Bronchial epithelial cell (primary cell): Measurements from ENCODE around the gene EPM2AIP1. TPM values are rescaled to one million over a fixed set of nuclear protein-coding genes. Genes with fewer than 3 reads are reported as not detected.
"Not testable (repeated sequence)": the region's sequence is repeated elsewhere in the genome, so short reads cannot be mapped to it uniquely, and the experiment has no call there.

Experiments
- DNase-seq: peaks from one replicate; pipeline ENCODE4 v3.0.0-alpha.2; 2010; ENCODE audit warnings: low read depth
- FAIRE-seq: peaks from 2 replicates; lab custom pipeline; 2011; peaks lifted over from hg19 to GRCh38; lab: Jason Lieb, UNC
- H3K27me3 ChIP-seq: 2 replicates; pipeline ENCODE4 v1.5.1; 2011; ENCODE audit warnings: low read length; ENCODE audit not compliant: control insufficient read depth, insufficient read depth
- H3K36me3 ChIP-seq: 2 replicates; pipeline ENCODE4 v1.5.1; 2011; ENCODE audit warnings: low read length; ENCODE audit not compliant: control insufficient read depth, insufficient read depth
- H3K4me3 ChIP-seq: 2 replicates; pipeline ENCODE4 v1.5.1; 2011; ENCODE audit warnings: mild to moderate bottlenecking, low read depth, low read length, control low read depth
- total RNA-seq: library from RNA; depleted of rRNA; stranded (reverse); fragments of >200 nt; gene quantifications from 2 replicates; pipeline ENCODE4 v1.2.1, GENCODE V29; 2014
- TF ChIP-seq, protein P1 (sequence below): IDR thresholded peaks from 2 replicates; pipeline ENCODE4 v1.5.1; 2011; ENCODE audit warnings: mild to moderate bottlenecking, moderate library complexity, low read length, control low read depth, inconsistent platforms; ENCODE audit not compliant: insufficient read depth, severe bottlenecking

The EPM2AIP1 gene
- total RNA-seq, 1 donor from 2014 or later, result 6.1 TPM

DNA sequence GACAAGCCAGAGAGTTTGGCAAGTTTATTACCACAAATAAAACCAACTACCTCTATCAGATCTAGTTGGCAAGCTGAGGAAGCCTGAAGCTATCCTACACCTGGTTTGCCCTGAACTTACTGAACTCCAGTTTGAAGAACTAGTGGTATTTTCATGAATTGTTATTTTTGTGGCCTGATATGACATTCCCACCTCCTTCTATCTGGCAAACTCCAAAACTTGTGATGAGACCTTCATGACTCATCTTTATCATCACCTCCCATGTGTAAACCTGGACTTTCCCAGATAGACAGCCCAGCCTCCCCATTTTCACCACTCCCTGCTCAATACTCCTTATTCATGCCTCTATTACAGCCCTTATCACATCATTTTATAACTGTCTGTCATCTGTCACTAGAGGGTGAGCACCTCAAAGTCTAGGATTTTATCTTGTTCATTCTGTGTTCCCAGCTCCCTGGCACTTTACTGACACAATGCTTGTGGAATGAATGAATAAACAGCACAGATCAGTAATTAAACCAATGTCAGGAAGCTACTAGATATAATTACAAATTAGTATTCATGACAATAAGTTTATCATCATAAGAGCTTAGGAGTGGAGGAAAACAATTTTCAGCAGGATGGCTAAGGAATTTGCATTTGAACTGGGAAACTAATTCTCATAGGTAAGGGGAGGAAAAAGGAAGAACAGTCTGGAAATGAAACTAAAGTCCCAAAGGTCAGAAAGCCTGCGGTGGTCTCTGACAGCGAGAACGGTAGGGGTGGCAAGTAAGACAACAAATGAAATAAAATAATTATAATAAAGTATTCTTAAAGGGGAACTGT lies 34.9 kb downstream of the EPM2AIP1 start:
- Histone ChIP-seq H3K4me3 (no peak overlapping the region), H3K27me3 (no peaks in the 10 kb centered on the region), H3K36me3 (no peaks in the 10 kb centered on the region)
- peak; percentile 86 for DNase-seq
- TF ChIP-seq, protein P1, sequence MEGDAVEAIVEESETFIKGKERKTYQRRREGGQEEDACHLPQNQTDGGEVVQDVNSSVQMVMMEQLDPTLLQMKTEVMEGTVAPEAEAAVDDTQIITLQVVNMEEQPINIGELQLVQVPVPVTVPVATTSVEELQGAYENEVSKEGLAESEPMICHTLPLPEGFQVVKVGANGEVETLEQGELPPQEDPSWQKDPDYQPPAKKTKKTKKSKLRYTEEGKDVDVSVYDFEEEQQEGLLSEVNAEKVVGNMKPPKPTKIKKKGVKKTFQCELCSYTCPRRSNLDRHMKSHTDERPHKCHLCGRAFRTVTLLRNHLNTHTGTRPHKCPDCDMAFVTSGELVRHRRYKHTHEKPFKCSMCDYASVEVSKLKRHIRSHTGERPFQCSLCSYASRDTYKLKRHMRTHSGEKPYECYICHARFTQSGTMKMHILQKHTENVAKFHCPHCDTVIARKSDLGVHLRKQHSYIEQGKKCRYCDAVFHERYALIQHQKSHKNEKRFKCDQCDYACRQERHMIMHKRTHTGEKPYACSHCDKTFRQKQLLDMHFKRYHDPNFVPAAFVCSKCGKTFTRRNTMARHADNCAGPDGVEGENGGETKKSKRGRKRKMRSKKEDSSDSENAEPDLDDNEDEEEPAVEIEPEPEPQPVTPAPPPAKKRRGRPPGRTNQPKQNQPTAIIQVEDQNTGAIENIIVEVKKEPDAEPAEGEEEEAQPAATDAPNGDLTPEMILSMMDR, result no peak
- no peak for FAIRE-seq

DNA sequence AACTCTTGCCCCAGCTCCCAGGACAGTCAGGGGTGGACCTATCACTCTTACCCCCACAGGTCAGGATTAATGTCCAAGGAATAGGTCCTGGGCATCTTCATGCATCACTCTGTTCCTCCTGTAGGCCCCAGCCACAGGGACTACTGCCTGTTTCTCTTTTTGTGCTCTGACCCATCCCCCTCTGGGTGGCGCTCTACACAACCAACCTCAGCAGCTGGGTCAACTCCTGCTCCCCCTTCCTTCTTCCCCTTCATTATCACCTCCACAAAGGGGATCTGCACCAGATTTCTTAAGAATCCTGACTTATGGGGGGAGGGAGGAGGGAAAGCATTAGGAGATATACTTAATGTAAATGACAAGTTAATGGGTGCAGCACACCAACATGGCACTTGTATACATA lies 35.9 kb downstream of the EPM2AIP1 start:
- Histone ChIP-seq H3K27me3 (no peaks in the 10 kb centered on the region), H3K4me3 (no peak overlapping the region), H3K36me3 (no peaks in the 10 kb centered on the region)
- no peak for FAIRE-seq
- no peak for DNase-seq
- TF ChIP-seq, protein P1, result peak; percentile 7

DNA sequence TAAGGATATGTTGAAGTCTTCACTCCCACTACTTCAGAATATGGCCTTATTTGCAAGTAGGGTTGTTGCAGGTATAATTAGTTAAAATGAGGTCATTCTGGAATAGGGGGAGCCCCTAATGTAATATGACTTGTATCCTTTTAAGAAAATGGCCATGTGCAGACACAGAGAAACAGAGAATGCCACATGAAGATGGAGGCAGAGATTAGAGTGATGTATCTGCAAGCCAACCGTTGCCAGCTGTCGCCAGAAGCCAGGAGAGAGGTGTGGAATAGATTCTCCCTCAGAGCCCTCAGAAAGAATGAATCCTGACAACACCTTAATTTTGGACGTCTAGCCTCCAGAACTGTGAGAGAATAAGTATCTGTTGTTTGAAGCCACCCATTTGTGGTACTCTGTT lies 36.8 kb downstream of the EPM2AIP1 start:
- DNase-seq (no peak), FAIRE-seq (no peak)
- no peaks in the 10 kb centered on the region for H3K36me3 ChIP-seq
- TF ChIP-seq, protein P1, result no peak
- H3K4me3 ChIP-seq, result no peak overlapping the region
- H3K27me3 ChIP-seq, result no peaks in the 10 kb centered on the region

DNA sequence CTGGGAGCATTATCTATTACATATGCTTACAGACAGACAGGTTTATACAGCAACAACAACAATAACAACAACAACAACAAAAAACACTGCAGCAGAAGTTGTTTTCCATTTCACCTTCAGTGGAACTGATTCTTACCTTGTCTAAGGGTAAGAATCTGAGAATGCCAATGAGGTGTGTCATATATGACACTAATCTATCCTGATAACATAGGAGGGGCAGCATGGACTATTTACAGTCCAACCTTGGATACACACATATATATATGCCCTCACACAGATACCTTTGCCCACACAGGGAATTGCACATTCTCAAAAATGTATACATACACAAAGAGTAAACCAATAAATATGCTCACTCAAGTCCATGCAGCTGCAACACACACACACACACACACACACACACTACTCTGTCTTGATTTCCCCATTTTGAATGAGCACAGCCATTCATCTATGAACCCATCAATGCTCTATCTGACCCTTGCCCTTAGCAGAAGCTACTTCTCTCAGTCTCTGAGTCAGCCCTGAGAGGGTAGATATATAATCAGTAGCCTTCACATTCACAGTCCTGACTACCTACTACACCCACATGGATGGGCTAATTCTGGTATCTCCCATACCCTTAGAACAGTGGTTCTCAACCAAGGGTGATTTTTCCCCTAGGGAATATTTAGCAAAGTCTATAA lies 38.3 kb downstream of the EPM2AIP1 start:
- FAIRE-seq (no peak), DNase-seq (no peak)
- TF ChIP-seq, protein P1, result no peak
- Histone ChIP-seq H3K27me3 (no peaks in the 10 kb centered on the region), H3K36me3 (no peaks in the 10 kb centered on the region), H3K4me3 (no peak overlapping the region)

DNA sequence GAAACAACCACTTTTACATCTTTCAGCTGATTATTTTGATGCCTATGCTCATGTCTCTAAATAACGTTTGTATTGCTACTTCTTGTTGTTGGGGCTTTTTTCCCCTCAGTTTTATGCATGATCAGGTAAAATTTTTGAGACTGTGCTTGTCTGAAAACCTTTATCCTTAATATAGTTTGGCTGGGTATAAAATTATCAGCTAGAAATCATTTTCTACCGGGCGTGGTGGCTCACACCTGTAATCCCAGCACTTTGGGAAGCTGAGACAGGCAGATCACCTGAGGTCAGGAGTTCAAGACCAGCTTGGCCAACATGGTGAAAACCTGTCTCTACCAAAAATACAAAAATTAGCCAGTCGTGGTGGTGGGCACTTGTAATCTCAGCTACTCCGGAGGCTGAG lies 45.1 kb downstream of the EPM2AIP1 start:
- not testable (repeated sequence) for H3K4me3 ChIP-seq, H3K36me3 ChIP-seq, FAIRE-seq, H3K27me3 ChIP-seq, DNase-seq

DNA sequence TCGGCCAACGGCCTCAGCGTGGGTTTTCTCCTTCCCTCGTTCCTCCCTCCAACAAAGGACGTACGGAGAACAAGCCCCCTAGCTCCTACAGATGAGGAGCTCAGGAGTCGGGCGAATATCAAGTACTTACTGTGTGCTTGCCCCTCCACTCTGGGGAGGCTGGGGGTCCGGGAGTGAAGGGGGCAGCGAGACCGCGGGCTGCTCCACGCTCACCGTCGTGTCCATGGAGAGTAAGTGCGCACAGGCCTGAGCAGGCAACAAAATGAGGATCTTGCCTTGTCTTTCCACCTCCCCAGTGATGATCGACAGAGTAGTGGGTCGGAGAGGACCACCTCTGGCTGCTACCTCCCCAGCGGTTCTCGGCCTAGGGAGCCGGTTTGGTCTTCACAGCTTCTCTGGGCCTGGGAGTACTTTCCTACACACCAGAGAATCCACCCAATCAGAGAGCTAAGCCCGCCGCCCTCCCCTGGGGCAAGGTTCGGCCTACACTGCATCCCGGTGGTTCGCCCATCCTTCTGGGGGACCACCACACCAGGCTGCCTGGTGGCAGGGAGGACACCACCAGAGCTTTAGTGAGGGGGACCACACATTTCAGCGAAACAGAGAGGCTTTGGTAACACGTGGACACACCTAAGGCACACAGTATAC lies 47.5 kb downstream of the EPM2AIP1 start:
- Histone ChIP-seq H3K27me3 (no peaks in the 10 kb centered on the region), H3K4me3 (no peak overlapping the region), H3K36me3 (no peaks in the 10 kb centered on the region)
- no peak for FAIRE-seq
- no peak for DNase-seq
- TF ChIP-seq, protein P1, result no peak
